ENCODE results near the gene XYLB.
A peak's percentile ranks its signal among the peaks of the same experiment; 100 is the strongest.

Gene XYLB

GRCh38 chr3:38362825-38363224 lies 16.2 kb downstream of the XYLB start:
- no peak overlapping the region for H3K4me3 ChIP-seq (ENCODE audit: control insufficient read depth, low read depth, low read length)
- TF ChIP-seq CTCF (conservative IDR thresholded peaks at IDR 0.05; ENCODE audit: control insufficient read depth, insufficient read depth, low read depth, low read length), result no peak
- DNase-seq (ENCODE audit: low read depth), result no peak

- DNase-seq (ENCODE audit: low read depth), result no peak
- H3K4me3 ChIP-seq (ENCODE audit: control insufficient read depth, low read depth, low read length), result no peak overlapping the region
- no peak for TF ChIP-seq CTCF (conservative IDR thresholded peaks at IDR 0.05; ENCODE audit: control insufficient read depth, insufficient read depth, low read depth, low read length)
These were observed 18.3 kb downstream of the XYLB start for GRCh38 chr3:38364721-38365400.

GRCh38 chr3:38365469-38366062 lies 19.0 kb downstream of the XYLB start:
- TF ChIP-seq CTCF (conservative IDR thresholded peaks at IDR 0.05; ENCODE audit: control insufficient read depth, insufficient read depth, low read depth, low read length), result no peak
- no peak for DNase-seq (ENCODE audit: low read depth)
- no peak overlapping the region for H3K4me3 ChIP-seq (ENCODE audit: control insufficient read depth, low read depth, low read length)

GRCh38 chr3:38366082-38366481 lies 19.5 kb downstream of the XYLB start:
- DNase-seq (ENCODE audit: low read depth), result no peak
- no peak for TF ChIP-seq CTCF (conservative IDR thresholded peaks at IDR 0.05; ENCODE audit: control insufficient read depth, insufficient read depth, low read depth, low read length)
- H3K4me3 ChIP-seq (ENCODE audit: control insufficient read depth, low read depth, low read length), result no peak overlapping the region

GRCh38 chr3:38367779-38368178 lies 21.2 kb downstream of the XYLB start:
- no peak overlapping the region for H3K4me3 ChIP-seq (ENCODE audit: control insufficient read depth, low read depth, low read length)
- no peak for TF ChIP-seq CTCF (conservative IDR thresholded peaks at IDR 0.05; ENCODE audit: control insufficient read depth, insufficient read depth, low read depth, low read length)
- DNase-seq (ENCODE audit: low read depth), result no peak

- DNase-seq (ENCODE audit: low read depth), result no peak
- TF ChIP-seq CTCF (conservative IDR thresholded peaks at IDR 0.05; ENCODE audit: control insufficient read depth, insufficient read depth, low read depth, low read length), result peak; percentile 10
- no peak overlapping the region for H3K4me3 ChIP-seq (ENCODE audit: control insufficient read depth, low read depth, low read length)
These were observed 21.7 kb downstream of the XYLB start for GRCh38 chr3:38368238-38368637.

All from fibroblast of mammary gland (primary cell).